ENCODE measurements around the gene RFPL2. TPM values are rescaled to one million over a fixed set of nuclear protein-coding genes. Genes with fewer than 3 reads are reported as not detected.
"Not testable (repeated sequence)": the region's sequence is repeated elsewhere in the genome, so short reads cannot be mapped to it uniquely, and the experiment has no call there.

The RFPL2 gene
- total RNA-seq, 1 experiment from 2014 or later, result not detected

- BruUV-seq (replicated peaks), result no TSS peak
- Mint-ChIP-seq H3K4me3 (ENCODE audit: unreplicated experiment) (no peak within 1 kb of the TSS), H3K27me3 (ENCODE audit: insufficient read depth, unreplicated experiment) (peaks cover 53% of the 10 kb centered on the region), H3K9me3 (ENCODE audit: unreplicated experiment) (no peaks in the 10 kb centered on the region), H3K27ac (ENCODE audit: low read depth, unreplicated experiment) (no peak within 1 kb of the TSS), H3K36me3 (ENCODE audit: insufficient read depth, unreplicated experiment) (no peaks in the 10 kb centered on the region), H3K4me1 (ENCODE audit: insufficient read depth, unreplicated experiment) (no peaks in the 10 kb centered on the region)
- ChIA-PET POLR2A (no interaction called here), CTCF (interaction anchor here (0.7 to 0.9 kb wide), 2 partner anchors 56 to 220 kb away, joined by 3 to 4 read pairs; no protein-coding TSS in a partner anchor)
- TF ChIP-seq, protein P1, sequence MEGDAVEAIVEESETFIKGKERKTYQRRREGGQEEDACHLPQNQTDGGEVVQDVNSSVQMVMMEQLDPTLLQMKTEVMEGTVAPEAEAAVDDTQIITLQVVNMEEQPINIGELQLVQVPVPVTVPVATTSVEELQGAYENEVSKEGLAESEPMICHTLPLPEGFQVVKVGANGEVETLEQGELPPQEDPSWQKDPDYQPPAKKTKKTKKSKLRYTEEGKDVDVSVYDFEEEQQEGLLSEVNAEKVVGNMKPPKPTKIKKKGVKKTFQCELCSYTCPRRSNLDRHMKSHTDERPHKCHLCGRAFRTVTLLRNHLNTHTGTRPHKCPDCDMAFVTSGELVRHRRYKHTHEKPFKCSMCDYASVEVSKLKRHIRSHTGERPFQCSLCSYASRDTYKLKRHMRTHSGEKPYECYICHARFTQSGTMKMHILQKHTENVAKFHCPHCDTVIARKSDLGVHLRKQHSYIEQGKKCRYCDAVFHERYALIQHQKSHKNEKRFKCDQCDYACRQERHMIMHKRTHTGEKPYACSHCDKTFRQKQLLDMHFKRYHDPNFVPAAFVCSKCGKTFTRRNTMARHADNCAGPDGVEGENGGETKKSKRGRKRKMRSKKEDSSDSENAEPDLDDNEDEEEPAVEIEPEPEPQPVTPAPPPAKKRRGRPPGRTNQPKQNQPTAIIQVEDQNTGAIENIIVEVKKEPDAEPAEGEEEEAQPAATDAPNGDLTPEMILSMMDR (IDR thresholded peaks at IDR 0.05; ENCODE audit: unreplicated experiment), result no peak
- intact Hi-C loops (cut with micrococcal nuclease), result no loop called here
- DNase-seq (ENCODE audit: unreplicated experiment), result no peak
Observed at GRCh38 chr22:32158712-32159533, 46.0 kb downstream of the RFPL2 start, which contains the start of gene C22orf42. TSS of gene C22orf42 (minus strand) at chr22:32159303. CDS start at chr22:32159215, 88 bp downstream.

DNA sequence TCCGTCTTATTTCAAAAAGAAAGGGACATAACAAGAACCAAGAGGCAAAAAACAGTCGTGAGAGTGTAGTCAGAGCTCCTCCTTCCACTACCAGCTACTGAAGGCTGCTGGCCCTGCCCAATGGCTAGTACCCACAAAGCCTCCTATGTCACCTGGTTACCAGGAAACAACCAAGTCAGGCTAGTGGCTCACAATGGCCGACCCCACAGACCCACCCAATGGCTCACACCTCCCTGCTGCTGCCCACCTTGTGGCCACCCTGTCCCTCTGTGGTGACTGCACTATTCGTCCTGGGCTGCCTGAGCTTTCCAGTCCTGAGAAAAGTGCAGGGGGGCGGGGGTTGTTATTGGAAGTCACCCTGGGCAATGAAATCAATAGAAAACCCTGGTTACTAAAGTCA is 47.2 kb downstream of the RFPL2 start:
- H3K9me3 Mint-ChIP-seq (ENCODE audit: unreplicated experiment); H3K27ac Mint-ChIP-seq (ENCODE audit: low read depth, unreplicated experiment); intact Hi-C loops (cut with micrococcal nuclease); H3K4me1 Mint-ChIP-seq (ENCODE audit: insufficient read depth, unreplicated experiment); H3K36me3 Mint-ChIP-seq (ENCODE audit: insufficient read depth, unreplicated experiment); DNase-seq (ENCODE audit: unreplicated experiment); POLR2A ChIA-PET; BruUV-seq (replicated peaks); H3K4me3 Mint-ChIP-seq (ENCODE audit: unreplicated experiment); CTCF ChIA-PET: not testable (repeated sequence)
- H3K27me3 Mint-ChIP-seq (ENCODE audit: insufficient read depth, unreplicated experiment), result peaks cover 49% of the 10 kb centered on the region

DNA sequence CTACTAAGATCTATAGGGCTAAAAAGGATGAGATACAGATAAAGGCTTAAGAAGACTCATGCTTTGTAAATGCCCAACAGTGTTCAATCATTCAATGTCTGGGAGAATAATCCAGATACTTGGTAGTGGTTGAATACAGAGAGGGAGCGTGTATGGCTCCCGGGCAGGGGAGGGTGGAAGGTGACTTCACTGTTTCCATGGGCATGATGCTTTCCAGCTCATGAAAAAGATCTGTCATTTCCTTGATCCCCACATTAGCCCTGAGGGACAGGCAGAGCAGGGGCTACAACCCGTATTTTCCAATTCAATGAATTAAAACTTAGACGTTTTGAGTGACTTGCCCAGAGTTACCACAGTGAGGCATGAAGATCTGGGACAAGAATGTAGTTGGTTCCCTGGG is 50.1 kb downstream of the RFPL2 start:
- H3K4me1 Mint-ChIP-seq (ENCODE audit: insufficient read depth, unreplicated experiment); H3K4me3 Mint-ChIP-seq (ENCODE audit: unreplicated experiment); CTCF ChIA-PET; H3K9me3 Mint-ChIP-seq (ENCODE audit: unreplicated experiment); POLR2A ChIA-PET; intact Hi-C loops (cut with micrococcal nuclease); BruUV-seq (replicated peaks); H3K27ac Mint-ChIP-seq (ENCODE audit: low read depth, unreplicated experiment); H3K36me3 Mint-ChIP-seq (ENCODE audit: insufficient read depth, unreplicated experiment); DNase-seq (ENCODE audit: unreplicated experiment): not testable (repeated sequence)
- H3K27me3 Mint-ChIP-seq (ENCODE audit: insufficient read depth, unreplicated experiment), result peaks cover 59% of the 10 kb centered on the region

GRCh38 chr22:32151641-32152040 is 53.2 kb downstream of the RFPL2 start:
- H3K9me3 Mint-ChIP-seq (ENCODE audit: unreplicated experiment); CTCF ChIA-PET; H3K27ac Mint-ChIP-seq (ENCODE audit: low read depth, unreplicated experiment); H3K36me3 Mint-ChIP-seq (ENCODE audit: insufficient read depth, unreplicated experiment); DNase-seq (ENCODE audit: unreplicated experiment); BruUV-seq (replicated peaks); POLR2A ChIA-PET; intact Hi-C loops (cut with micrococcal nuclease); H3K4me1 Mint-ChIP-seq (ENCODE audit: insufficient read depth, unreplicated experiment); H3K4me3 Mint-ChIP-seq (ENCODE audit: unreplicated experiment): not testable (repeated sequence)
- H3K27me3 Mint-ChIP-seq (ENCODE audit: insufficient read depth, unreplicated experiment), result peaks cover 46% of the 10 kb centered on the region

DNA sequence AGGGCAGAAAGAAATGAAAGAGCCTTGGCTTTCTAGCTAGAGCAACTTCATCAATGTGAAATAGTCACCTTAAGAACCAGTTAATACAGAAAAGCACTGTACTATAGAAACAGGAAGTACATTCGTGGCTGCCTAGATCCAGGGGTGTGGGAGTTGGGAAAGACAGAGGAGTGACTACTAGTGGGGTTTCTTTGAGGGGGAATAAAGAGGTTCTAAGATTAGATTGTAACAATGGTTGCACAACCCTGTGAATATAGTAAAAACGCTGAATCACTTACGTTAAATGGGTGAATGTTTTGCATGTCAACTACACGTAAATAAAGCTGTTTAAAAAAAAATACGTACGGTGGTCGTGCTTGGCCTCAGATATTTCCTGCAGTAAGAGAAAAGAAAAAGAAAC is 54.2 kb downstream of the RFPL2 start:
- H3K27ac Mint-ChIP-seq (ENCODE audit: low read depth, unreplicated experiment); intact Hi-C loops (cut with micrococcal nuclease); DNase-seq (ENCODE audit: unreplicated experiment); BruUV-seq (replicated peaks); H3K4me1 Mint-ChIP-seq (ENCODE audit: insufficient read depth, unreplicated experiment); H3K36me3 Mint-ChIP-seq (ENCODE audit: insufficient read depth, unreplicated experiment); H3K9me3 Mint-ChIP-seq (ENCODE audit: unreplicated experiment); POLR2A ChIA-PET; CTCF ChIA-PET; H3K4me3 Mint-ChIP-seq (ENCODE audit: unreplicated experiment): not testable (repeated sequence)
- H3K27me3 Mint-ChIP-seq (ENCODE audit: insufficient read depth, unreplicated experiment), result peaks cover 39% of the 10 kb centered on the region

GRCh38 chr22:32148372-32148771 is 56.5 kb downstream of the RFPL2 start:
- H3K4me1 Mint-ChIP-seq (ENCODE audit: insufficient read depth, unreplicated experiment); H3K4me3 Mint-ChIP-seq (ENCODE audit: unreplicated experiment); POLR2A ChIA-PET; DNase-seq (ENCODE audit: unreplicated experiment); intact Hi-C loops (cut with micrococcal nuclease); BruUV-seq (replicated peaks); H3K36me3 Mint-ChIP-seq (ENCODE audit: insufficient read depth, unreplicated experiment); CTCF ChIA-PET; H3K9me3 Mint-ChIP-seq (ENCODE audit: unreplicated experiment); H3K27ac Mint-ChIP-seq (ENCODE audit: low read depth, unreplicated experiment): not testable (repeated sequence)
- peaks cover 20% of the 10 kb centered on the region for H3K27me3 Mint-ChIP-seq (ENCODE audit: insufficient read depth, unreplicated experiment)

DNA sequence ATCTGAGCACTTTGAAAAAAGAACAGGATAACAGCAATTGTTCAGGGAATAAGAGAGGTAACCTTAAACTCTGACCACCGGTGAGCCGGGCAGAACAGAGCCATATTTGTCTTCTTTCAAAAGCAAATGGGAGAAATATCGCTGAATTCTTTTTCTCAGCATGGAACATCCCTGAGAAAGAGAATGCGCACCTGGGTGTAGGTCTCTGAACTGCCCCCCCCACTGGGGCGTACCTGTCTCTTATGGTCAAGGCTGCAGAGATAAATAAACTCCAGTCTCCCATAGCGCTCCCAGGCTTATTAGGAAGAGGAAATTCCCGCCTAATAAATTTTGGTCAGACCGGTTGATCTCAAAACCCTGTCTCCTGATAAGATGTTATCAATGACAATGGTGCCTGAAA is 57.7 kb downstream of the RFPL2 start:
- intact Hi-C loops (cut with micrococcal nuclease); CTCF ChIA-PET; H3K36me3 Mint-ChIP-seq (ENCODE audit: insufficient read depth, unreplicated experiment); H3K4me1 Mint-ChIP-seq (ENCODE audit: insufficient read depth, unreplicated experiment); H3K9me3 Mint-ChIP-seq (ENCODE audit: unreplicated experiment); DNase-seq (ENCODE audit: unreplicated experiment); BruUV-seq (replicated peaks); POLR2A ChIA-PET; H3K4me3 Mint-ChIP-seq (ENCODE audit: unreplicated experiment); H3K27ac Mint-ChIP-seq (ENCODE audit: low read depth, unreplicated experiment): not testable (repeated sequence)
- peaks cover 20% of the 10 kb centered on the region for H3K27me3 Mint-ChIP-seq (ENCODE audit: insufficient read depth, unreplicated experiment)

All from MCF 10A (cell line).